ENCODE results near the gene MEGF6.

The MEGF6 gene

GRCh38 chr1:3527774-3528173 is 83.5 kb downstream of the MEGF6 start:
- peaks cover 19 to 36% of the 10 kb centered on the region in 2 donors for H3K4me1 Mint-ChIP-seq
- H3K36me3 Mint-ChIP-seq, result peaks cover 0 to 2% of the 10 kb centered on the region in 2 donors

GRCh38 chr1:3525551-3526482 is 85.5 kb downstream of the MEGF6 start:
- Mint-ChIP-seq H3K4me3 (no peak overlapping the region), H3K9me3 (no peaks in the 10 kb centered on the region), H3K4me1 (peaks cover 16 to 23% of the 10 kb centered on the region in 2 donors), H3K36me3 (peaks cover 0 to 2% of the 10 kb centered on the region in 2 donors), H3K27ac (no peak overlapping the region), H3K27me3 (no peaks in the 10 kb centered on the region)
- ATAC-seq (replicated peaks) (no peak), DNase-seq (no peak)

More at GRCh38 chr1:3527774-3528173, 83.5 kb downstream of the MEGF6 start:
- no peak overlapping the region for H3K27ac Mint-ChIP-seq
- DNase-seq (no peak), ATAC-seq (replicated peaks) (no peak)
- H3K9me3 Mint-ChIP-seq, result no peaks in the 10 kb centered on the region
- H3K27me3 Mint-ChIP-seq, result no peaks in the 10 kb centered on the region
- H3K4me3 Mint-ChIP-seq, result no peak overlapping the region

- H3K4me1 Mint-ChIP-seq, result peaks cover 8 to 12% of the 10 kb centered on the region in 2 donors
- no peak for ATAC-seq (replicated peaks)
- peaks cover 0 to 2% of the 10 kb centered on the region in 2 donors for H3K36me3 Mint-ChIP-seq
- no peak overlapping the region for H3K27ac Mint-ChIP-seq
- no peaks in the 10 kb centered on the region for H3K9me3 Mint-ChIP-seq
- H3K4me3 Mint-ChIP-seq, result no peak overlapping the region
- DNase-seq, result no peak
- no peaks in the 10 kb centered on the region for H3K27me3 Mint-ChIP-seq
These were observed 86.6 kb downstream of the MEGF6 start for GRCh38 chr1:3524556-3525203.

GRCh38 chr1:3523980-3524379 is 87.3 kb downstream of the MEGF6 start:
- H3K4me1 Mint-ChIP-seq, result peaks cover 5 to 9% of the 10 kb centered on the region in 2 donors
- peaks cover 0 to 3% of the 10 kb centered on the region in 2 donors for H3K36me3 Mint-ChIP-seq
- DNase-seq (no peak), ATAC-seq (replicated peaks) (no peak)
- H3K9me3 Mint-ChIP-seq, result no peaks in the 10 kb centered on the region
- no peak overlapping the region for H3K4me3 Mint-ChIP-seq
- H3K27me3 Mint-ChIP-seq, result no peaks in the 10 kb centered on the region
- no peak overlapping the region for H3K27ac Mint-ChIP-seq

- no peak for ATAC-seq (replicated peaks)
- no peak for DNase-seq
- Mint-ChIP-seq H3K27me3 (no peaks in the 10 kb centered on the region), H3K9me3 (no peaks in the 10 kb centered on the region), H3K36me3 (peaks cover 0 to 1% of the 10 kb centered on the region in 2 donors), H3K27ac (no peak overlapping the region), H3K4me3 (no peak overlapping the region), H3K4me1 (peaks cover 2 to 5% of the 10 kb centered on the region in 2 donors)
These were observed 88.6 kb downstream of the MEGF6 start for GRCh38 chr1:3522564-3523265.

GRCh38 chr1:3522112-3522511 is 89.2 kb downstream of the MEGF6 start:
- H3K4me3 Mint-ChIP-seq, result no peak overlapping the region
- H3K9me3 Mint-ChIP-seq, result no peaks in the 10 kb centered on the region
- H3K27ac Mint-ChIP-seq, result no peak overlapping the region
- peaks cover 0 to 1% of the 10 kb centered on the region in 2 donors for H3K36me3 Mint-ChIP-seq
- no peaks in the 10 kb centered on the region for H3K27me3 Mint-ChIP-seq
- ATAC-seq (replicated peaks) (no peak), DNase-seq (no peak)
- peaks cover 2 to 5% of the 10 kb centered on the region in 2 donors for H3K4me1 Mint-ChIP-seq

- DNase-seq, result no peak
- Mint-ChIP-seq H3K36me3 (peaks cover 0 to 1% of the 10 kb centered on the region in 2 donors), H3K9me3 (no peaks in the 10 kb centered on the region), H3K27ac (no peak overlapping the region), H3K4me3 (no peak overlapping the region), H3K27me3 (no peaks in the 10 kb centered on the region), H3K4me1 (peaks cover 2 to 5% of the 10 kb centered on the region in 2 donors)
- ATAC-seq (replicated peaks), result no peak
These were observed 89.9 kb downstream of the MEGF6 start for GRCh38 chr1:3521426-3521825.

- Mint-ChIP-seq H3K27me3 (no peaks in the 10 kb centered on the region), H3K27ac (no peak overlapping the region), H3K4me3 (no peak overlapping the region), H3K4me1 (no peaks in the 10 kb centered on the region), H3K9me3 (no peaks in the 10 kb centered on the region), H3K36me3 (peaks cover 0 to 1% of the 10 kb centered on the region in 2 donors)
- ATAC-seq (replicated peaks), result no peak
- no peak for DNase-seq
These were observed 90.6 kb downstream of the MEGF6 start for GRCh38 chr1:3520419-3521378.

GRCh38 chr1:3519301-3519885 is 91.9 kb downstream of the MEGF6 start:
- Mint-ChIP-seq H3K36me3 (peaks cover 0 to 1% of the 10 kb centered on the region in 2 donors), H3K4me1 (no peaks in the 10 kb centered on the region), H3K27ac (no peak overlapping the region), H3K9me3 (no peaks in the 10 kb centered on the region), H3K27me3 (no peaks in the 10 kb centered on the region), H3K4me3 (no peak overlapping the region)
- ATAC-seq (replicated peaks), result no peak
- DNase-seq, result no peak

GRCh38 chr1:3518756-3519155 is 92.6 kb downstream of the MEGF6 start:
- no peak overlapping the region for H3K4me3 Mint-ChIP-seq
- no peak for ATAC-seq (replicated peaks)
- H3K27ac Mint-ChIP-seq, result no peak overlapping the region
- no peaks in the 10 kb centered on the region for H3K27me3 Mint-ChIP-seq
- H3K36me3 Mint-ChIP-seq, result peaks cover 0 to 1% of the 10 kb centered on the region in 2 donors
- DNase-seq, result no peak
- H3K4me1 Mint-ChIP-seq, result no peaks in the 10 kb centered on the region
- no peaks in the 10 kb centered on the region for H3K9me3 Mint-ChIP-seq

- ATAC-seq (replicated peaks), result no peak
- no peak for DNase-seq
- Mint-ChIP-seq H3K4me1 (no peaks in the 10 kb centered on the region), H3K4me3 (no peak overlapping the region), H3K9me3 (no peaks in the 10 kb centered on the region), H3K36me3 (peaks cover 0 to 1% of the 10 kb centered on the region in 2 donors), H3K27me3 (no peaks in the 10 kb centered on the region), H3K27ac (no peak overlapping the region)
These were observed 93.1 kb downstream of the MEGF6 start for GRCh38 chr1:3518256-3518655.

- Mint-ChIP-seq H3K27ac (no peak overlapping the region), H3K9me3 (no peaks in the 10 kb centered on the region), H3K4me1 (no peaks in the 10 kb centered on the region), H3K36me3 (peaks cover 2 to 4% of the 10 kb centered on the region in 2 donors), H3K4me3 (no peak overlapping the region), H3K27me3 (no peaks in the 10 kb centered on the region)
- no peak for DNase-seq
- ATAC-seq (replicated peaks), result no peak
These were observed 94.2 kb downstream of the MEGF6 start for GRCh38 chr1:3516911-3517675.

GRCh38 chr1:3516481-3516869 is 94.8 kb downstream of the MEGF6 start:
- Mint-ChIP-seq H3K4me1 (no peaks in the 10 kb centered on the region), H3K4me3 (no peak overlapping the region), H3K27me3 (no peaks in the 10 kb centered on the region), H3K27ac (no peak overlapping the region), H3K9me3 (no peaks in the 10 kb centered on the region), H3K36me3 (peaks cover 2 to 4% of the 10 kb centered on the region in 2 donors)
- DNase-seq (no peak), ATAC-seq (replicated peaks) (no peak)
